HG02678 (cell line): Measurements from ENCODE around the gene PROSER3.
"Not testable (repeated sequence)": the region's sequence is repeated elsewhere in the genome, so short reads cannot be mapped to it uniquely, and the experiment has no call there.

ENCODE experiments used
- ATAC-seq: cut with Tn5 transposase; IDR thresholded peaks from one replicate; pipeline ENCODE4 v1.9.1; 2021; ENCODE audit warnings: mild to moderate bottlenecking, moderate library complexity; ENCODE audit not compliant: unreplicated experiment

The PROSER3 gene

DNA sequence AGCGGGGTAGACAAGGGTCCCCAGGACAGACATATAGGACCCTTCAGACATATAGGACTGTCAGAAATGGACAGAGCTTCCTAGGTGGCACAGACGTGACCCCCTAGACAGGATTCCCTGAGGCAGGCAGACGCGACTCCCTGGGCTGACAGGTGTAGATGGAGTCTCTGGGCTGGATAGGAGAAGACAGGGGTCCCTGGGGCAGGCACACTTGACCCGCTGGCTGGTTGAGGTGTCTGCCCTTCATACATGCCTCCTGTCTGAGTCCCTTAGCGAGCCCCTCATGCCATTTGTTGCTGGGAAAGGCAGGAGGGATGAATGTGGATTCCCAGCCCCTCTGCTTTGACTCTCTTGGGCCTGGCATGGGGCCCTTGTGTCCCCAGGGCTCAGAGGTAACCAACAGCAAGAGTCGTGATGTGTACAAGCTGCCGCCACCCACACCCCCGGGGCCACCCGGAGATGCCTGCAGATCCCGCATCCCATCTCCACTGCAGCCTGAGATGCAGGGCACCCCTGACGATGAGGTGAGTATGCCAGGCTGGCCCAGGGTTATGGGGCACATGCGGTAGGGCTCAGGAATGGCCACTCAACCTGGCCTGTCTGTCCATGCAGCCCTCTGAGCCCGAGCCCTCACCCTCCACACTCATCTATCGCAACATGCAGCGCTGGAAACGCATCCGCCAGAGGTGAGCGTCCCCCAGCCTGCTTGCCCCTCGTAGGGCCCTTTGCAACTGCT lies 4.2 kb upstream of the PROSER3 start:
- no peak for ATAC-seq

GRCh38 chr19:35754370-35755130 lies 3.4 kb upstream of the PROSER3 start:
- no peak for ATAC-seq

DNA sequence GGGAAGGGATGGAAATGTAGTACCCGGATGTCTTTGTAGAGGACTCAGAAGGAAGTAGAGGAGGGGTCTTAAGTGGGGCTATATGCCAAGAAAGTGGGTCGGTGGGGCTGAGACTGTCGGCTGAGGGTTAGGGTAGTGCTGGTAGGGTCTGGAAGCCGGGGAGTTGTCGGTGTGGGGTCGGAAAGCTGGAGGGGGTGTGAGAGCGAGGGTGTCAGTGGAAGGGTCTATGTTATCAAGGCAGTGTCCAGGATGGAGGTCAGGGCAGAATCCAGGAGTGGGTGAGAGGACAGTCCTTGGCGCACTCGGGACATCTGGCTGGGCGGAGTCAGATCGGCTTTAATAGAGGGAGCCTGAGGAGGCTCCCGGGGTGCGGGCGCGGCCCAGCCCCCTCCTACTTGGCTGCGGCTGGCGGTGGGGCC lies 2.8 kb upstream of the PROSER3 start:
- ATAC-seq, result no peak

DNA sequence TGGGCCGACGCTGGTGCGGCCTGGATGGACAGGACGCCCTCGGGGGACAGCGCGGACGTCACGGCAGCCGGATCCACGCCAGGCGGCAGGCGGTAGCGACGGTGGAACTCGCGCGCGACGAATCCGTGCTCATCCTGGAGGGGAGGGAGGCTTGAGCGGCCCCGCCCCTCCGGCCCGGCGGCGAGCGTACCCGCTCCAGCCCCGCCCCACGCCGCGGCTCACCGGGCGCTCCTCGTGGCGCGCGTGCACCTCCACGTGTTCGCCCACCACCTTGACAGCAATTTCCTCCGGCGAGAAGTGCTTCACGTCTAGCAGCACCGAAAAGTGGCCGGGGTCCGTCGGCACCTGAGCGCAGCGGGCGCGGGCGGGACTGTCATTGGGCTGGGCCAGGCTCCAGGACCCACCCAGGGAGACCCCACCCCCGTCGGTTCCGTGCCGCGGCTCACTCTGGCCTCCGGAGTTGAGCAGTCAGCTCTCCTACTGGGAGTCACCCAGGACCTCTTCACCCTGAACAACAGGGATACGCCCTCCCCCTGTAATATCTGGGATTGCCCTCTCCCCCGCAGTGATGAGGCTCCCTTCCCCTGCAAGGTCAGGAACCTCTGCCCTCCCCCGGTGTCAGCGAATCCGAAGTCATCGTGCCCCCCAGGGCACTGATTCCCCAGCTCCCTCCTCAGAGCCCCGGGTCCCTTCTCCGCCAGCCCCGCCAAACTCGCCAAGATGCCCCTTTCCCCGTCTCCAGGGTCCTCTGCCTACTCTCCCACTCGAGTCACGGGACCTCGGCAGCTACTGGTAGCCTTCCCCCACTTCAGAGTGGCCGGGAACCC lies 2.2 kb upstream of the PROSER3 start:
- ATAC-seq, result no peak

DNA sequence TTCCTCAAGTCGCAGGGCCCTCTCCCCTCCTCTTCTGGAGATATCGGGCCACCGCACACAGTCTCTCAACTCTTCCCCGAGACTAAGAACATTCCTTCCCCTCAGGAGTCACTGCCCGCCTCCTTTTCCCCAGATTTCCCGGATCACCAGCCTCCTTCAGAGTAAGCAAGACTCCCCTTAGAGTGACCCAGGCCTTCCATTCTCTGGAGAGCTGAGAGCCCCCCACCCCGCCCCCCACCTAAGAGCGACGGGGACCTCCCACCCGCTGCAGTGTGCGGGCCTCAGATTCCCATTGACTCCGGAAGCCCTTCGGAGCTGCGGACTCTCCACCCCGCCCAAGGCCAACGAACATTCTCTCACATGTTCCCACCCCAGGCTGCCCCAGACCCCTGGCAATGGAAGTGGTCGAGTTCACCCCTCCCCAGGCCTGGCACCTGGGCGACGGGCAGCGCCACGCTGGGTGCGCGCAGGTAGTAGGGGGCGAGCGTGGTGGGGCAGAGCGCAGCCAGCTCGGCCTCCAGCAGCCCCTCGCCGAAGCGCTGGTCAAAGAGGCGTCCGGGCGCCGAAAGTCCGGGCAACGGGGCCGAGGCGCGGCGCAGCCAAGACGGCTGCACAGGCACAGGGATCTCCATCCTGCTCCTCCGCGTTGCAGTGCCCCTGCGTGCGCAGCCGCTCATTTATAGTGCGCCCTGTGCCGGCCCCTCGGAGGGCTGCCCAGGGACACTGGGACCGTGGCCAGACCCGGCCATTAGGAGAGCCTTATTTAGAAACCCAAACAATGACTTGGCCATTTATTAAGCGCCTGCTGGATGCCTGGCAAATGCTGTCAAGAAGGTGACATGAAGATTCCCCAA lies 1.4 kb upstream of the PROSER3 start, which contains the start of gene HSPB6:
TSS of gene HSPB6 (minus strand) at position 653 of the 854 bp plus-strand sequence. CDS start at position 632, 21 bp downstream.
- ATAC-seq, result no peak

GRCh38 chr19:35757231-35757748 lies 686 bp upstream of the PROSER3 start:
- ATAC-seq, result no peak

- no peak for ATAC-seq
Observed at GRCh38 chr19:35759697-35760096, 1.7 kb downstream of the PROSER3 start.

GRCh38 chr19:35760711-35761349 lies 2.9 kb downstream of the PROSER3 start:
- ATAC-seq, result no peak

DNA sequence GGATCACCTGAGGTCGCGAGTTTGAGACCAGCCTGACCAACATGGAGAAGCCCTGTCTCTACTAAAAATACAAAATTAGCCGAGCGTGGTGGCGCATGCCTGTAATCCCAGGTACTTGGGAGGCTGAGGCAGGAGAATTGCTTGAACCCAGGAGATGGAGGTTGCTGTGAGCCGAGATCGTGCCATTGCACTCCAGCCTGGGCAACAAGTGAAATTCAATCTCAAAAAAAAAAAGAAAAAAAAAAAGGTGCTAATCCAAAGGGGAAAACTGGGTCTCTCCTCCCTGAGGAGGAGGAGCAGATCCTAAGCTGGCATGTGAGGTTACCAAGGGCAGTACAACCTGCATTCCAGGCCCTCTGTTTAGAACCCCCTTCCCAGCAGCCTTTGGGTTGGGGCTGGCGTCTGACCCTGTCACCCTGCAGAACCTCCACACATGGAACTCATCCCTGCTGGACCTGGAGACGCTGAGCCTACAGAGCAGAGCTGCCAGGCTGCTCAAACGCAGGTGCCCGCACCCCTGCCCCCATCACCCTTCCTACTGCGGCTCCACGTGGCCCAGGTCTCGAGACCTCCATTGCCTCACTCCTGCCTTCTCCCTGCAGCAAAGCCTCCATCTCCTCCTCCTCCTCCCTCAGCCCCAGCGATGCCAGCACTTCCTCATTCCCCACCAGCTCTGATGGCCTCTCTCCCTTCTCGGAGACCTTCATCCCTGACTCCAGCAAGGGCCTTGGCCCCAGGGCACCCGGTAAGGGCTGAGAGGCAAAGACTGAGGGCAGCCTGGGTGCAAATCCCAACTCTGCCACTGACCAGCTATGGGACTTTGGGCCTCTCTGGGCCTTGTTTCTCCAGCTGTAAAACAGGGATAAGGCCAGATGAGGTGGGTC lies 6.7 kb downstream of the PROSER3 start:
- no peak for ATAC-seq

- no peak for ATAC-seq
Observed at GRCh38 chr19:35766571-35767104, 8.7 kb downstream of the PROSER3 start.

GRCh38 chr19:35767288-35768081 lies 9.5 kb downstream of the PROSER3 start:
- no peak for ATAC-seq

DNA sequence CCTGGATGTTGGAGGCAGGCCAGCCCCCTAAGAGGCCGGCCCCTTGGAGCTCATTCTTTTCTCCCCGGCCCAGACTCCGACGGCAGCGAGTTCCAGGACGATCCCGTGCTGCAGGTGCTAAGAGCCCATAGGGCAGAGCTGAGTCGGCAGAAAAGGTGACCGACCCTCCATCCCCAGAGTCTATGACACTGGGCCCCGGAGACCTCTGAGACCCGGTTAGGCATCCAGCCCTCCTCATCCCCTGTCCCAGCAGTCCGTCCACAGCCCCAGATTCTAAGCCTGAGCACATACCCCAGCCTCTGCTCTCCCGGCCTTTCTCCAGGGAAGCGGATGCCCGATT lies 10.1 kb downstream of the PROSER3 start:
- no peak for ATAC-seq

DNA sequence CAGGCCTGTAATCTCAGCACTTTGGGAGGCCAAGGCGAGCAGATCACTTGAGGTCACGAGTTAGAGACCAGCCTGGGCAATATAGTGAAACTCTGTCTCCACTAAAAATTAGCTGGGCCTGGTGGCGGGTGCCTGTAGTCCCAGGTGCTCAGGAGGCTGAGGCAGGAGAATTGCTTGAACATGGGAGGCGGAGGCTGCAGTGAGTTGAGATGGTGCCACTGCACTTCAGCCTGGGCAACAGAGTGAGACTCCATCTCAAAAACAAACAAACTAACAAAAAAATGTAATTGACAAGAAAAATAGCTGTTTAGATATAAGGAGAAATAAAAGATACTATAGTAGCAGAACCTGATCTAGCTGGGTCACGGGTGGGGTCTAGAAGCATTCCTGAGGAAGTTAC lies 14.4 kb downstream of the PROSER3 start:
- not testable (repeated sequence) for ATAC-seq

- no peak for ATAC-seq
Observed at GRCh38 chr19:35773020-35773806, 15.2 kb downstream of the PROSER3 start.

DNA sequence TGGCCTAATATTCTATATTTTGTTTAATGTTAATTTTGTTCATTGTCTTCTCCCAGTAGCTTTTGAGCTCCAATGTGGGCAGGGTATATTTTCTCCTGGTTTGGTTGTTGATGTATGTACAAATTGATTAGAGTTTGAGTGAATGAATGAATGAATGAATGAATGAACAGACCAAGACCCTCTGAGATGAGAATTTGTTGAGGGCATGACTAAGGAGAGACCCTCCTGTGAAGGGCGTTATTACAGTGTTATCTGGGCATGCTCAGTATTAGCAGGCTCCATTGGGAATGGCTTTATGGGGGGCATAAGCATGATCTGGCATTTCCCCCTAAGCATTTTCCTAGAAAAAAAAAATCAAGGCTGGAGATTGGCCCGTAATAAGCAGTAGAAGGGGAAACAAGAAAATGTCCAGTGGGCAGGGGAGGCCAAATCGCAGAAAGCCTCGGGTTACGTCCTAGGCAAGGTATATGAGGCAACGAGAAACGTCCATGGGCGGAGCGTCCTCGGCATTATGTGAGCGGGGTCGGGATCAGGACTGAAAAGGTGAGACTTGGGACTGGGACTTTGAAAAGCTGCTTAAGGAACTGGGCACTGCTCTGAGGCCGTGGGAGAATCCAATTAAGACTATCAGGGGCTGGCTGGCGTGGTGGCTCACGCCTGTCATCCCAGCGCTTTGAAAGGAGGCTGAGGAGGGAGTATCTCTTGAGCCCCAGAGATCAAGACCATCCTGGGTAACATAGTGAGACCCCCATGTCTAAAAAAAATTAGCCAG lies 16.5 kb downstream of the PROSER3 start:
- no peak for ATAC-seq

DNA sequence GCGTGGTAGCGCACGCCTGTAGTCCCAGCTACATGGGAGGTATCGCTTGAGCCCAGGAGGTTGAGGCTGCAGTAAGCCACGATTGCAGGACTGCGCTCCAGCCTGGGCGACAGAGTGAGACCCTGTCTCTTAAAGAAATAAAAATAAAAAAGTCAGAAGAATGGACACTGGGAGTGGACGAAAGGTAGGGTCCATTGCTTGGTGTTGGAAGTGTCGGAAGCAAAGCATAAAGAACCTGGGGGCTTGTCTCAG lies 17.0 kb downstream of the PROSER3 start:
- no peak for ATAC-seq
